Memory B cell (primary cell): ENCODE data around the gene HOXC9.

Experiments
- ATAC-seq: fragments of 150-1000 bp; cut with Tn5 transposase; 2 replicates; pipeline ENCODE4 v1.10.0; 2021; ENCODE audit warnings: low read depth, mild to moderate bottlenecking, moderate library complexity
- DNase-seq, 2 donors: peaks; one replicate each; pipeline ENCODE4 v3.0.0; 2022; ENCODE audit warnings: low spot score in 2 of 2
- H3K27ac Mint-ChIP-seq: one replicate; pipeline ENCODE4 v1.8.0; 2022; ENCODE audit warnings: mild to moderate bottlenecking, moderate library complexity, mixed read lengths
- H3K27me3 Mint-ChIP-seq: one replicate; pipeline ENCODE4 v1.8.0; 2022; ENCODE audit warnings: mixed read lengths
- H3K36me3 Mint-ChIP-seq: one replicate; pipeline ENCODE4 v1.8.0; 2022; ENCODE audit warnings: mild to moderate bottlenecking, mixed read lengths
- H3K4me1 Mint-ChIP-seq: one replicate; pipeline ENCODE4 v1.8.0; 2022; ENCODE audit warnings: mixed read lengths
- H3K4me3 Mint-ChIP-seq: one replicate; pipeline ENCODE4 v1.8.0; 2022; ENCODE audit warnings: mild to moderate bottlenecking, moderate library complexity, mixed read lengths
- H3K9me3 Mint-ChIP-seq: one replicate; pipeline ENCODE4 v1.8.0; 2022; ENCODE audit warnings: mixed read lengths

The HOXC9 gene

GRCh38 chr12:53968214-53969127 is 31.5 kb upstream of the HOXC9 start:
- DNase-seq (no peak), ATAC-seq (no peak)
- H3K27me3 Mint-ChIP-seq: peaks cover 62% of the 10 kb centered on the region
- peaks cover 5% of the 10 kb centered on the region for H3K9me3 Mint-ChIP-seq
- no peak overlapping the region for H3K27ac Mint-ChIP-seq
- peaks cover 21% of the 10 kb centered on the region for H3K4me1 Mint-ChIP-seq
- no peak overlapping the region for H3K4me3 Mint-ChIP-seq
- H3K36me3 Mint-ChIP-seq: peaks cover 5% of the 10 kb centered on the region

GRCh38 chr12:53969588-53970259 is 30.2 kb upstream of the HOXC9 start:
- DNase-seq: no peak
- Mint-ChIP-seq H3K9me3 (peaks cover 5% of the 10 kb centered on the region), H3K27me3 (peaks cover 58% of the 10 kb centered on the region), H3K27ac (no peak overlapping the region), H3K36me3 (peaks cover 5% of the 10 kb centered on the region), H3K4me3 (no peak overlapping the region), H3K4me1 (peaks cover 12% of the 10 kb centered on the region)
- no peak for ATAC-seq

GRCh38 chr12:53970451-53970850 is 29.5 kb upstream of the HOXC9 start:
- no peak overlapping the region for H3K27ac Mint-ChIP-seq
- peaks cover 3% of the 10 kb centered on the region for H3K36me3 Mint-ChIP-seq
- peaks cover 57% of the 10 kb centered on the region for H3K27me3 Mint-ChIP-seq
- DNase-seq (no peak), ATAC-seq (no peak)
- H3K4me1 Mint-ChIP-seq: peaks cover 10% of the 10 kb centered on the region
- H3K4me3 Mint-ChIP-seq: no peak overlapping the region
- peaks cover 3% of the 10 kb centered on the region for H3K9me3 Mint-ChIP-seq

- Mint-ChIP-seq H3K27me3 (peaks cover 58% of the 10 kb centered on the region), H3K36me3 (peaks cover 4% of the 10 kb centered on the region), H3K4me1 (peaks cover 9% of the 10 kb centered on the region), H3K27ac (no peak overlapping the region), H3K4me3 (no peak overlapping the region), H3K9me3 (peaks cover 4% of the 10 kb centered on the region)
- ATAC-seq: no peak
- no peak for DNase-seq
These were observed 28.8 kb upstream of the HOXC9 start for GRCh38 chr12:53971129-53971528.

- peaks cover 3% of the 10 kb centered on the region for H3K4me1 Mint-ChIP-seq
- H3K27me3 Mint-ChIP-seq: peaks cover 53% of the 10 kb centered on the region
- peaks cover 4% of the 10 kb centered on the region for H3K9me3 Mint-ChIP-seq
- H3K36me3 Mint-ChIP-seq: peaks cover 4% of the 10 kb centered on the region
- ATAC-seq (no peak), DNase-seq (no peak)
- no peak overlapping the region for H3K27ac Mint-ChIP-seq
- no peak overlapping the region for H3K4me3 Mint-ChIP-seq
These were observed 28.3 kb upstream of the HOXC9 start for GRCh38 chr12:53971686-53972085.

GRCh38 chr12:53972152-53972702 is 27.7 kb upstream of the HOXC9 start:
- Mint-ChIP-seq H3K36me3 (peaks cover 4% of the 10 kb centered on the region), H3K9me3 (peaks cover 4% of the 10 kb centered on the region), H3K4me3 (no peak overlapping the region), H3K27ac (no peak overlapping the region), H3K27me3 (peaks cover 51% of the 10 kb centered on the region), H3K4me1 (peaks cover 2% of the 10 kb centered on the region)
- no peak for ATAC-seq
- DNase-seq: no peak

- ATAC-seq: no peak
- peaks cover 4% of the 10 kb centered on the region for H3K9me3 Mint-ChIP-seq
- H3K27ac Mint-ChIP-seq: peak within 1 kb of the TSS; percentile 15
- no peak for DNase-seq
- peaks cover 4% of the 10 kb centered on the region for H3K36me3 Mint-ChIP-seq
- peaks cover 48% of the 10 kb centered on the region for H3K27me3 Mint-ChIP-seq
- no peak within 1 kb of the TSS for H3K4me3 Mint-ChIP-seq
- H3K4me1 Mint-ChIP-seq: peaks cover 2% of the 10 kb centered on the region
These were observed 27.2 kb upstream of the HOXC9 start, which contains the start of gene HOXC11 for GRCh38 chr12:53972722-53973235. Gene HOXC11, plus strand, starts transcription at chr12:53973126. Its CDS starts 116 bp downstream, at chr12:53973242.

GRCh38 chr12:53973236-53974042 is 26.5 kb upstream of the HOXC9 start:
- no peak for ATAC-seq

GRCh38 chr12:53974084-53975063 is 25.6 kb upstream of the HOXC9 start, which contains the start of gene HOTAIR:
Gene HOTAIR, minus strand, starts transcription at chr12:53974954.
- peaks cover 48% of the 10 kb centered on the region for H3K27me3 Mint-ChIP-seq
- H3K36me3 Mint-ChIP-seq: peaks cover 4% of the 10 kb centered on the region
- H3K9me3 Mint-ChIP-seq: peaks cover 4% of the 10 kb centered on the region
- DNase-seq (no peak), ATAC-seq (no peak)
- peak within 1 kb of the TSS; percentile 81 for H3K27ac Mint-ChIP-seq
- peaks cover 2% of the 10 kb centered on the region for H3K4me1 Mint-ChIP-seq
- peak within 1 kb of the TSS; percentile 29 for H3K4me3 Mint-ChIP-seq

More at GRCh38 chr12:53973236-53974042, 26.5 kb upstream of the HOXC9 start:
- H3K36me3 Mint-ChIP-seq: peaks cover 4% of the 10 kb centered on the region
- H3K27ac Mint-ChIP-seq: peak overlapping the region; percentile 15
- H3K9me3 Mint-ChIP-seq: peaks cover 4% of the 10 kb centered on the region
- H3K4me3 Mint-ChIP-seq: no peak overlapping the region
- DNase-seq: no peak
- H3K4me1 Mint-ChIP-seq: peaks cover 2% of the 10 kb centered on the region
- peaks cover 46% of the 10 kb centered on the region for H3K27me3 Mint-ChIP-seq

GRCh38 chr12:53975064-53975471 is 24.9 kb upstream of the HOXC9 start:
- Mint-ChIP-seq H3K4me1 (peaks cover 2% of the 10 kb centered on the region), H3K4me3 (no peak overlapping the region)
- ATAC-seq: no peak

GRCh38 chr12:53975479-53976152 is 24.3 kb upstream of the HOXC9 start:
- H3K27me3 Mint-ChIP-seq: peaks cover 55% of the 10 kb centered on the region
- peak overlapping the region; percentile 81 for H3K27ac Mint-ChIP-seq
- DNase-seq: no peak
- peaks cover 4% of the 10 kb centered on the region for H3K36me3 Mint-ChIP-seq
- peaks cover 4% of the 10 kb centered on the region for H3K9me3 Mint-ChIP-seq
- no peak overlapping the region for H3K4me3 Mint-ChIP-seq
- peaks cover 5% of the 10 kb centered on the region for H3K4me1 Mint-ChIP-seq
- no peak for ATAC-seq

More at GRCh38 chr12:53975064-53975471, 24.9 kb upstream of the HOXC9 start:
- DNase-seq: no peak
- H3K9me3 Mint-ChIP-seq: peaks cover 4% of the 10 kb centered on the region
- H3K27me3 Mint-ChIP-seq: peaks cover 51% of the 10 kb centered on the region
- H3K27ac Mint-ChIP-seq: peak overlapping the region; percentile 81
- peaks cover 4% of the 10 kb centered on the region for H3K36me3 Mint-ChIP-seq
